Right lobe of liver (tissue), 6 donors: ENCODE results near the gene KIF5C. TPM values are rescaled to one million over a fixed set of nuclear protein-coding genes. Genes with fewer than 3 reads are reported as not detected.

Experiments used
- ATAC-seq, 4 donors: fragments of 200-7000 bp; cut with Tn5 transposase; one replicate each; pipeline ENCODE4 v1.9.1; 2020; ENCODE audit warnings: mild to moderate bottlenecking in 4 of 4, moderate library complexity in 4 of 4
- DNase-seq, 3 donors: peaks; one replicate each; pipeline ENCODE4 v3.0.0-alpha.2; 2020
- H3K27ac ChIP-seq, 3 donors: fragments of 200-600 bp; one replicate each; pipeline ENCODE4 v1.8.0; 2022
- H3K27me3 ChIP-seq, 2 donors: fragments of 200-600 bp; one replicate each; pipeline ENCODE4 v1.8.0; 2022
- H3K36me3 ChIP-seq, 4 donors: fragments of 200-600 bp; sonication (generic) in 1 of 4; one replicate each; pipeline versions ENCODE4 v1.5.1 to v1.8.0; 2017 to 2022; ENCODE audit warnings: control low read depth in 1 of 4
- H3K4me1 ChIP-seq, 4 donors: fragments of 200-600 bp; sonication (generic) in 1 of 4; one replicate each; pipeline versions ENCODE4 v1.5.1 to v1.8.0; 2017 to 2022; ENCODE audit warnings: control low read depth in 1 of 4
- H3K4me3 ChIP-seq, 3 donors: fragments of 200-600 bp; one replicate each; pipeline ENCODE4 v1.8.0; 2022
- H3K9me3 ChIP-seq, 4 donors: fragments of 200-600 bp; sonication (generic) in 1 of 4; one replicate each; pipeline versions ENCODE4 v1.5.1 to v1.8.0; 2017 to 2022; ENCODE audit warnings: control low read depth in 1 of 4
- CTCF ChIP-seq, 4 donors: fragments of 200-600 bp in 3 of 4; fragments of 450-650 bp in 1 of 4; IDR thresholded peaks; one replicate each; pipeline versions ENCODE4 v1.5.1 to v1.8.0; 2016 to 2022; ENCODE audit warnings: antibody characterized with exemption in 4 of 4, mild to moderate bottlenecking in 2 of 4
- POLR2A ChIP-seq: fragments of 450-650 bp; IDR thresholded peaks from one replicate; pipeline ENCODE4 v1.6.1; 2017; ENCODE audit warnings: antibody characterized with exemption, mild to moderate bottlenecking
- WGBS: methylation state at CpG from one replicate; pipeline ENCODE4 v1.1.6; 2018; ENCODE audit warnings: low coverage, low lambda C conversion rate; ENCODE audit not compliant: insufficient coverage; ENCODE audit errors: missing lambda C conversion rate; 5-methylcytosine and 5-hydroxymethylcytosine counted together
- intact Hi-C, 2 donors: fragments of 100-400 bp; cut with DNase I; formaldehyde crosslinking; loops; one replicate each; pipeline versions ENCODE4 v1.11.2 to v1.14.1; 2022
- total RNA-seq, 6 experiments: library from RNA; depleted of rRNA in 2 of 6; stranded (reverse); fragments of >200 nt in 2 of 6; fragmentation: NEBNext Ultra II Directional in 3 of 6; extraction: Animal tissue kit (Norgen Biotek cat#: 25700) in 3 of 6; gene quantifications; one replicate each; pipeline versions ENCODE4 v1.1.0 to v1.2.4, GENCODE V29; 2016 to 2023
- donor health status: DM: no; HTN: yes; CAD: no.
- donor health status: DM: no; HTN: no; CAD: no.
- donor health status: DM: no; HTN: no; CAD: no.
- donor health status: DM: no; HTN: yes; CAD: no.
- donor health status: DM: no; HTN: yes; CAD: no.

The KIF5C gene
- total RNA-seq, 6 experiments from 2014 or later: 0.07 to 1.1 (median 0.34) TPM

GRCh38 chr2:149021271-149021719 is 146.3 kb downstream of the KIF5C start:
- intact Hi-C loops: no loop called here
- 74% methylated on average over 4 of the region's 5 CpGs for WGBS
- Histone ChIP-seq H3K36me3 (no peaks in the 10 kb centered on the region), H3K27me3 (no peaks in the 10 kb centered on the region), H3K9me3 (no peaks in the 10 kb centered on the region), H3K27ac (no peak overlapping the region), H3K4me1 (no peaks in the 10 kb centered on the region), H3K4me3 (no peak overlapping the region)
- TF ChIP-seq POLR2A: no peak
- TF ChIP-seq CTCF (IDR thresholded peaks at IDR 0.05): no peak
- no peak for DNase-seq
- ATAC-seq: no peak

- Histone ChIP-seq H3K36me3 (no peaks in the 10 kb centered on the region), H3K4me1 (no peaks in the 10 kb centered on the region), H3K27me3 (no peaks in the 10 kb centered on the region), H3K9me3 (no peaks in the 10 kb centered on the region), H3K27ac (no peak overlapping the region), H3K4me3 (no peak overlapping the region)
- DNase-seq (no peak), ATAC-seq (no peak)
- TF ChIP-seq CTCF (IDR thresholded peaks at IDR 0.05) (no peak), POLR2A (no peak)
- intact Hi-C loops: no loop called here
- 68% methylated on average over 4 of the region's 6 CpGs for WGBS
Observed at GRCh38 chr2:149021761-149022160, 146.7 kb downstream of the KIF5C start.

GRCh38 chr2:149023091-149023490 is 148.1 kb downstream of the KIF5C start:
- Histone ChIP-seq H3K27ac (no peak overlapping the region), H3K27me3 (no peaks in the 10 kb centered on the region), H3K36me3 (no peaks in the 10 kb centered on the region), H3K4me3 (no peak overlapping the region), H3K4me1 (no peaks in the 10 kb centered on the region), H3K9me3 (no peaks in the 10 kb centered on the region)
- TF ChIP-seq POLR2A: no peak
- no peak for TF ChIP-seq CTCF (IDR thresholded peaks at IDR 0.05)
- DNase-seq: no peak
- ATAC-seq: no peak
- intact Hi-C loops: no loop called here
- 89% methylated on average over 6 of the region's 6 CpGs for WGBS

GRCh38 chr2:149027590-149028250 is 152.7 kb downstream of the KIF5C start:
- Histone ChIP-seq H3K36me3 (no peaks in the 10 kb centered on the region), H3K27me3 (no peaks in the 10 kb centered on the region), H3K9me3 (no peaks in the 10 kb centered on the region), H3K27ac (no peak overlapping the region), H3K4me1 (no peaks in the 10 kb centered on the region), H3K4me3 (no peak overlapping the region)
- intact Hi-C loops: no loop called here
- WGBS: 52% methylated on average over 7 of the region's 7 CpGs
- DNase-seq (no peak), ATAC-seq (peak in 1 of 4 donors; percentile 55)
- TF ChIP-seq CTCF (IDR thresholded peaks at IDR 0.05) (no peak), POLR2A (no peak)
